Activated CD4-positive, alpha-beta T cell treated with anti-CD3 and anti-CD28 coated beads, Interleukin-2, amount 50 U/mL, for 48 hours (primary cell): ENCODE data around the gene DDN.
A peak's percentile ranks its signal among the peaks of the same experiment; 100 is the strongest.

ENCODE experiments used
- DNase-seq, 2 experiments: peaks; one replicate each; pipeline ENCODE4 v3.0.0-alpha.2; 2020

The DDN gene

DNA sequence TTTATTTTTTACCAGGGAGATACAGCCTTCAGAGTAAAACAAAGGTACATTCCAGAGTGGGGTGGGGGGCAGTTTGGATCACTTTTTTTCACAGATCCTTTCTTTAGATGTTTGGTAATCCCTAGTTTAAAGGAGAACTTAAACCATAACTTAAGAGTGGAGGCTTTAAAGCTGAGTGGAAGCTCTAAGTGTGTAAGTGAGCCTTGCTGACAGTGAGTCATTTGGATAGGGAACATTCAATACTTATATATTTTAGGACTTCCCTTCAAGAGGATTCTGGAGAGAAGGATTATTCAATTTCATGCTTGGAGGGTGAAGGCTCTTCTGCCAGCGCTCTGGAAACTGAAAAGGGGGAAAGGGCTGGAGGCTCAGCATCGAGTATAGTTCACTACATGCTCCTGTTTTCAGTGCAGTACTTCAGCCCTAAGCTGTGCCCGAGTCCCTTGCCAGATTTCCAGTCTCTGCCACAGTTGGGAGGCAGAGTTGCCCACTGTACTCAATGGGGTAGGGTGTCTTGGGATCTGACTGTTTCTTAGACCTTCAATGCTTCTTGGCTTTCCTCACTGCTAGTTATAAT is 11.0 kb upstream of the DDN start:
- DNase-seq, result no peak

GRCh38 chr12:49008943-49009342 is 9.8 kb upstream of the DDN start:
- no peak for DNase-seq

DNA sequence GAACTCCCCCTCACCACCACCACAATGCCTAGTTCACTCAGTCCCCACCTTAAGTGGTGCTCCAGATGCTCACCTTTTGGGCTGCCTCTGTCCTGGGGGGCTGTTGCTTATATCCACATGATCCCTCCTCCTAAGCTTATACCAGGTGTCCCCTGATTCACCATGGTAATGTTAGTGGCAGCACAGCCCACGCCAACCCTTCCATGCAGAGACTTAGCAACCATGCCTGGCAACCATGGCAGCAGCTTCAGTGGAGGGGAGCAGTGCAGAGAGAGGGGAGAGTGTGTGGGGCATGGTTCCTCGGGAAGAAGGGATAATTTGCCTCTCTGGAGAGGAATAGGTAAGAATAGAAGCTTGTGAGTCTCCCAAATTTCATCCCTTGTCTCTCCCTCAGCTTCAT is 1.2 kb upstream of the DDN start:
- DNase-seq, result no peak

GRCh38 chr12:48998497-48999353 is 450 bp downstream of the DDN start:
- peak; percentile 24 to 36 for DNase-seq

- peak; percentile 18 to 48 for DNase-seq
These were observed 1.3 kb downstream of the DDN start for GRCh38 chr12:48997719-48998496.

DNA sequence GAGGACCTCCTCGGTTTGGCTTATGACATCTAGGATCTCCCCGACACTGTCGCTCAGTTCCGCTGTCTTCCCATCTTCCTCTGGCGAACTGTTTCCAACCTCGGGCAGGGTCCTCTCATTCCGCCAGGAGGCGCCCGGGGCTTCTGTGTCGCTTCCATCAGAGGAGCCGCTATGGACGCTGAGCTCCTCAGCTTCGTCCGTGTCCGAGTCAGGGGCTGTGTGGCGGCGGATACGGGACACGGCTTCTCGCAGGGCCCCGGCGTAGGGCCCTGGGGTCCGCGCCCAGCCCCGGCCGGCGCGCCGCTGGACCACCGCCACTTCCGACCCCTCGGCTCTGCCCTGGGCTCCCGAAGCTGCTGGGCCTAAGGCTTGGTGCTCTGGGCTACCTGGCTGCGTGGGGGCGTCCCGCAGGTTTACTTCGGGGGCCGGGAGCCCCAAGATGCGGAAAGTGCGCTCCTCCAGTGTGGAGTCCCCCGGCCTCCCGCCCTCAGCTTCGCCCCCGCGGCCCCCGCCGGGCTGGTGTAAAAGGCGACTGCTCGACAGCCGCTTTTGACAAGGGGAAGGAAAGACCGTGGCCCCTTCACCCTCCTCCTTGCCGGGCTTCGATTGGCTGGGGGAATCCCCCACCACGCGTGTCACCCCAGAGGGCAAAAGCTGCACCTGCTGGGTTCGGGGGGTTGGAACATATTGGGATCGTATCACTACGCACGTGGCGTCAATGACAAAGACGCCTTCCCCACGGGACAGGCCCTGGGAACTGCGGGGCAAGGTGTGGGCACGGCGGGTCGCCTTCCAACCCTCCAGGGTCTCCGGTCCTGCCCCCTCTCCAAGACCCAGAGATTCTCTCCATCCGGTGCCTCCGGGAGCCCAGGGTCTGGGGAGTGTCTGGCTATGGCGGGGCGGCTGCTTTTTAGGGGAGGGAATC is 2.1 kb downstream of the DDN start:
- DNase-seq, result peak; percentile 76 to 82

DNA sequence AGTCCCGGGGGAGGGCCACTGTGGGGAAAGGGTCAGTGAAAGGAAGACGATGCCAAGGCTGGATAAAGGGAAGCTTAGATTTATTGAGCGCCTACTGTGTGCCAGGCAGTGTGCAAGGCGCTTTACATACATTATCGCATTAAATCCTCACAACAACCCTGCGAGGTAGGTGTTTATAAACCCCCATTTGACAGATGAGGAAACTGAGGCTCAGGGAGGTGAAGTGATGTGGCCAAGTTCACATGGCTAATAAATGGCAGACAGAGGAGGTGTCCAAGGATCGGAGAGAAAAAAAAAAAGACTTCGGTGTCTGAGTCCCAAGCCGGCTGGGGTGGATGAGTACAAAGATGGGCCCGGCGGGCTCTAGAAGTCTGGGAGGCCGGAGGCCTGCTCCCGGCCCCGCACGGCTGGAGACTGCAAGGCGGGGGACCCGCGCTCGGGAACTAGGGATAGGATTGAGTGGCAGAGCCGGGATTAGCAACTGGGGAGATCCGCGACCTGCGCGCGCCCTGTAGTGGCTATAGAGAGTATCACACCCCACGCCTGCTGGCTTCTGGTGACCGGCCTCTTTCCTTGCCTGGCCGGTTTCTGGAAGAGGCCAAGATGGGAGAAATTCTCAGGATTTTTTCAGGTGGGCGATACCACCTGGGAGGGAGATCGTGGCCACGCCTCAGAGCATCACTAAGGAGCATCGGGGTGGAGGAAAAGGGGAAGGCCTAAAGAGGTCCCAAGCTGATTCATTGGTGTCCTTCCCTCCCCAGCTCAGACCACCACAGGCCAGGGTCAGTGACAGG is 3.9 kb downstream of the DDN start:
- peak; percentile 62 to 69 for DNase-seq

GRCh38 chr12:48994224-48995085 is 4.7 kb downstream of the DDN start:
- DNase-seq, result no peak

DNA sequence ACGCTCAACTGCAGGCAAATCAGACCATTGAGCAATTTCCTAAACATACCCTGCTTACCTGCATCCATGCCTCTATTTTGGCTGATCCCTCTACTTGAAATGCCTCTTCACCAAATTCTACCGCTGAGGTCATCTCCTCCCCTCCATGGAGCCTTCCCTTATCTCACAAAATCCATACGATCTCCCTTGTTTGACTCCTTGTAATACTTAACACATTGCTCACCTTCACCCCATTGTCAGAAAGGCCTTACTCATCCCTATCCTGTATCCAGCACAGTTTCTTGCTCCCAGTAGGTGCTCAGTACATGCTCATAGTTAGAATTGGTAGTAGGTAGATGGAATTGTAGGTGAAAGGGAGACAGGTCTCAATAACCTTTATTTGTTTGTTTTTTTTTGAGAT is 5.4 kb downstream of the DDN start:
- no peak for DNase-seq

DNA sequence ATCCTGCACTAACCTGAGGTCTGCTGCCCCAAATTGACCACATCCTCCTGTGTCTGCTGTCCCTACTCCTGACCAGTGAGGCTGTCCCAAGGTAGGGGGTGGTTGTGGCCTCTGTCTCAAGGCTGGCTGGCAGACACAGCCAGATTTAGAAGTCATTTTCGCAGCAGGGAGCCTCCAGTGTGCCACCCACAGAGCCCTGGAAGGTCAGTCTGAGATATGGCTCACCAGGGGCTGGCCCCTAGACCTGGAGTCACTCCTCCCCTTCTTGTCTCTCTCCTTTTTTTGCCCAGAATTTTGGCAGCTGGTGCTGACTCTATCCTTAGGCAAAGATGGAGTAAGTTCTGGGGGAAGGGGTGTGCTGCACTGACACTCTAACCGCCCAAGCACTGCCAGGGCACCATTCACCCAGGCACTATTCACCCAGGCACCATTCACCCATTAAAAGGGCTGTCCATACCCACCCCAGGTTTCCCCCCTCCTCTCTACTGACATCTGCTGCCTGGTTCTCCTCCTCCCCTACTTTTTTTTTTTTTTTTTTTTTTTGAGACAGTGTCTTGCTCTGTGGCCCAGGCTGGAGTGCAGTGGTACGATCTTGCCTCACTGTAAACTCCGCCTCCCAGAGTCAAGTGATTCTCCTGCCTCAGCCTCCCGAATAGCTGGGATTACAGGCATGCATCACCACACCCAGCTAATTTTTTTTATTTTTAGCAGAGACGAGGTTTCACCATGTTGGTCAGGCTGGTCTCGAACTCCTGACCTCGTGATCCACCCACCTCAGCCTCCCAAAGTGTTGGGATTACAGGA is 7.7 kb downstream of the DDN start:
- DNase-seq, result no peak

GRCh38 chr12:48990552-48990951 is 8.6 kb downstream of the DDN start:
- DNase-seq, result no peak

GRCh38 chr12:48988030-48988649 is 11.0 kb downstream of the DDN start:
- peak; percentile 82 to 86 for DNase-seq

- no peak for DNase-seq
These were observed 12.4 kb downstream of the DDN start for GRCh38 chr12:48986720-48987291.

GRCh38 chr12:48985901-48986300 is 13.3 kb downstream of the DDN start:
- DNase-seq, result no peak

DNA sequence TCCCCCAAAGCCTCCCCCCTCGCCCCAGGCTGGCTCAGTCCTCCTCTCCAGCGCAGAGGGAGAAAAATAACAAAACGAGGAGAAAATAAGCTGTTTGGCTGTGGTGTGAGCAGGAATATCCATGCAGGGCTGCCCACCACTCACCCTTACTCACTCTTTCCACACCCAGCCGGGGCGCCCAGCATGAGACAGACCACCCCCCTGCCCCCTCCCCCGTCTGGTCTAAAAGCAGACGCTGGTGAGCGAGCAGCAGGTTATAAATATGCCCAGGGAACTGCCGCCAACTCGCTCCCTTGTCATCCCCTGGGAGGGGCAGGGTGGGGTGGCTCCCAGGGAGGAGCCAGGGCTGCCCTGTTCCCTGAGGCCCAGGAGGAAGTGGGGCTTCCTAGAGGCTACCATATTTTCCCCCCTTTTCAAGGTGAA is 13.7 kb downstream of the DDN start:
- DNase-seq, result no peak

GRCh38 chr12:48982397-48983080 is 16.6 kb downstream of the DDN start:
- no peak for DNase-seq

DNA sequence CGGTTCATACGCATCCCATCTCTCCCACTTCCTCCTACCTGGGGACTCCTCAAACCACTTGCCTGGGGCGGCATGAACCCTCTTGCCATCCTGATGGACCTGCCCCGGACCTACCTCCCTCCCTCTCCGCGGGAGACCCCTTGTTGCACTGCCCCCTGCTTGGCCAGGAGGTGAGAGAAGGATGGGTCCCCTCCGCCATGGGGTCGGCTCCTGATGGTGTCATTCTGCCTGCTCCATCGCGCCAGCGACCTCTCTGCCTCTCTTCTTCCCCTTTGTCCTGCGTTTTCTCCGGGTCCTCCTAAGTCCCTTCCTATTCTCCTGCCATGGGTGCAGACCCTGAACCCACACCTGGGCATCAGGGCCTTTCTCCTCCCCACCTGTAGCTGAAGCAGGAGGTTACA is 17.4 kb downstream of the DDN start:
- DNase-seq, result no peak
